ENCODE data around the gene MEAK7.

DNA sequence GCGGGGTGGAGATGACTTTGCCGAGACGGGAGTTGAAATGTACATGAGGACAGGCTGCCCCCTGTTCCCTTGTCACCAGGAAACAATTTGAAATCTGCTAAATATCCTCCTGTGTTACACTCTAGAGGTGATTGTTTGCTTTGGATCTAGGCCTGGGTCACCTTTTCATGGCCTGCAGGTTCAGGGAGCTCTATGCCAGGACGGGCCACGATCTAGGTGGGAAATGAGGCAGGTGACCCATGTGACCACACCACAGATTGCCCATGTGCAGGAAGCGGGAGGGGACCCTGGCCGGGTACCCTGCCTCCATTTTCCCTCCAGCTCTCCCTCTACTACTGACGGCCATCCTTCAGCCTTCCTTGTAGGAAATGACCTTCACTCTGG is 43.4 kb downstream of the MEAK7 start:
- TF ChIP-seq, protein P1, sequence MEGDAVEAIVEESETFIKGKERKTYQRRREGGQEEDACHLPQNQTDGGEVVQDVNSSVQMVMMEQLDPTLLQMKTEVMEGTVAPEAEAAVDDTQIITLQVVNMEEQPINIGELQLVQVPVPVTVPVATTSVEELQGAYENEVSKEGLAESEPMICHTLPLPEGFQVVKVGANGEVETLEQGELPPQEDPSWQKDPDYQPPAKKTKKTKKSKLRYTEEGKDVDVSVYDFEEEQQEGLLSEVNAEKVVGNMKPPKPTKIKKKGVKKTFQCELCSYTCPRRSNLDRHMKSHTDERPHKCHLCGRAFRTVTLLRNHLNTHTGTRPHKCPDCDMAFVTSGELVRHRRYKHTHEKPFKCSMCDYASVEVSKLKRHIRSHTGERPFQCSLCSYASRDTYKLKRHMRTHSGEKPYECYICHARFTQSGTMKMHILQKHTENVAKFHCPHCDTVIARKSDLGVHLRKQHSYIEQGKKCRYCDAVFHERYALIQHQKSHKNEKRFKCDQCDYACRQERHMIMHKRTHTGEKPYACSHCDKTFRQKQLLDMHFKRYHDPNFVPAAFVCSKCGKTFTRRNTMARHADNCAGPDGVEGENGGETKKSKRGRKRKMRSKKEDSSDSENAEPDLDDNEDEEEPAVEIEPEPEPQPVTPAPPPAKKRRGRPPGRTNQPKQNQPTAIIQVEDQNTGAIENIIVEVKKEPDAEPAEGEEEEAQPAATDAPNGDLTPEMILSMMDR (IDR thresholded peaks at IDR 0.05): no peak
- no peak for TF ChIP-seq POLR2A (IDR thresholded peaks at IDR 0.05)

All from adrenal gland (tissue), 5 donors.